Activated naive CD4-positive, alpha-beta T cell treated with anti-CD3 and anti-CD28 coated beads for 36 hours (primary cell): Measurements from ENCODE around the gene OPN5. TPM values are rescaled to one million over a fixed set of nuclear protein-coding genes. Genes with fewer than 3 reads are reported as not detected.

Source experiments
- CTCF ChIA-PET: fragments of 350-600 bp; sonication (Branson Sonifier 250); formaldehyde crosslinking; loops from one replicate; lab custom pipeline; 2021; ENCODE audit warnings: antibody characterized with exemption; lab: Charles Lee
- DNase-seq: peaks from one replicate; pipeline ENCODE4 v3.0.0-alpha.2; 2020
- H3K27ac Mint-ChIP-seq: one replicate; pipeline ENCODE4 v1.8.0; 2021; ENCODE audit warnings: mild to moderate bottlenecking, mixed read lengths
- H3K27me3 Mint-ChIP-seq: one replicate; pipeline ENCODE4 v1.8.0; 2021; ENCODE audit warnings: low read depth, mixed read lengths
- H3K36me3 Mint-ChIP-seq: one replicate; pipeline ENCODE4 v1.8.0; 2021; ENCODE audit warnings: low read depth, mixed read lengths
- H3K4me1 Mint-ChIP-seq: one replicate; pipeline ENCODE4 v1.8.0; 2021; ENCODE audit warnings: low read depth, mixed read lengths
- H3K4me3 Mint-ChIP-seq: one replicate; pipeline ENCODE4 v1.8.0; 2021; ENCODE audit warnings: mild to moderate bottlenecking, moderate library complexity, mixed read lengths
- H3K9me3 Mint-ChIP-seq: one replicate; pipeline ENCODE4 v1.8.0; 2021; ENCODE audit warnings: mixed read lengths
- intact Hi-C: fragments of 100-400 bp; cut with micrococcal nuclease; formaldehyde crosslinking; loops from one replicate; pipeline ENCODE4 v1.15.1; 2023
- total RNA-seq, 2 experiments: library from RNA; stranded (reverse); gene quantifications; one replicate each; pipeline ENCODE4 v1.2.3, GENCODE V29; 2021

The OPN5 gene
- total RNA-seq, 2 experiments from 2014 or later = not detected

- CTCF ChIA-PET = interaction anchor here (0.7 to 2.5 kb wide), 2 partner anchors 21 to 28 kb away, joined by 3 to 10 read pairs; no protein-coding TSS in a partner anchor
- H3K9me3 Mint-ChIP-seq = peaks cover 3% of the 10 kb centered on the region
- H3K36me3 Mint-ChIP-seq = no peaks in the 10 kb centered on the region
- H3K27me3 Mint-ChIP-seq = peaks cover 24% of the 10 kb centered on the region
- no peak for DNase-seq
- H3K27ac Mint-ChIP-seq = no peak overlapping the region
- no peak overlapping the region for H3K4me3 Mint-ChIP-seq
- intact Hi-C loops = no loop called here
- no peaks in the 10 kb centered on the region for H3K4me1 Mint-ChIP-seq
Measured at GRCh38 chr6:47759364-47759763, 22.5 kb upstream of the OPN5 start.

- Mint-ChIP-seq H3K27me3 (peaks cover 19% of the 10 kb centered on the region), H3K9me3 (peaks cover 4% of the 10 kb centered on the region), H3K27ac (no peak overlapping the region), H3K4me1 (no peaks in the 10 kb centered on the region), H3K36me3 (no peaks in the 10 kb centered on the region), H3K4me3 (no peak overlapping the region)
- CTCF ChIA-PET = no interaction called here
- intact Hi-C loops = no loop called here
- DNase-seq = no peak
Measured at GRCh38 chr6:47762502-47762901, 19.3 kb upstream of the OPN5 start.

DNA sequence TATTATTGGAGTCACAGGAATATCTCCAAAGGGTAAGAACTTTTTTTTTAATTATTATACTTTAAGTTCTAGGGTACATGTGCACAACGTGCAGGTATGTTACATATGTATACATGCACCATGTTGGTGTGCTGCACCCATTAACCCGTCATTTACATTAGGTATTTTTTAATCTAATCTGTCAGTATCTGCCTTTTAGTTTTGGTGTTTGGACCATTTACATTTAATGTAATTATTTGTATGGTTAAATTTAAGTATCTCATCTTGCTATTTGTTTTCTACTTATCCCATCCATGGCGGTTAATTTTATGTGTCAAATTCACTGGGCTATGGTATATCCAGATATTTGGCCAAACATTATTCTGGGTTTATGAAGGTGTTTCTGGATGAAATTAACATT lies 15.4 kb upstream of the OPN5 start:
- H3K9me3 Mint-ChIP-seq = peaks cover 4% of the 10 kb centered on the region
- DNase-seq = no peak
- peaks cover 29% of the 10 kb centered on the region for H3K27me3 Mint-ChIP-seq
- no peak overlapping the region for H3K27ac Mint-ChIP-seq
- H3K4me3 Mint-ChIP-seq = no peak overlapping the region
- no peaks in the 10 kb centered on the region for H3K36me3 Mint-ChIP-seq
- intact Hi-C loops = no loop called here
- H3K4me1 Mint-ChIP-seq = peaks cover under 1% of the 10 kb centered on the region
- CTCF ChIA-PET = interaction anchor here (0.7 to 0.9 kb wide), 2 partner anchors 18 to 135 kb away, joined by 3 read pairs; no protein-coding TSS in a partner anchor

DNA sequence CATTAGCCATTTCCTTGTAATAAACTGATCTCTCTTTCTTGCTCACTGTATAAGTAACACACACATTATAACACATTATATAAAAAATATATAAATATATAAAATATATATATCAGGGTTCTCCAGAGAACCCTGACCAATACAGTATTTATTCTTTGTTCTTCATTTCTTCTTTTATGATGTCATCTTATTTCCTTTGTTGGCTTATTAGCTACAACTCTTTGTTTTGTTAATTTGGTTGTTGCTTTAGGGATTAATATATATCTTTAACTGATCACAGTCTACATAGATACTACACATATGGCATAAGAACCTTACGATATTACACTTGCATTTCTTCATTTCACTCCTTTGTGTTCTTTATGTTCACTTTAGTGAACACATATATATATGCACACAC lies 14.7 kb upstream of the OPN5 start:
- Mint-ChIP-seq H3K27me3 (peaks cover 30% of the 10 kb centered on the region), H3K4me1 (peaks cover 5% of the 10 kb centered on the region), H3K27ac (no peak overlapping the region), H3K9me3 (peaks cover 4% of the 10 kb centered on the region), H3K36me3 (no peaks in the 10 kb centered on the region), H3K4me3 (no peak overlapping the region)
- DNase-seq = no peak
- intact Hi-C loops = no loop called here
- CTCF ChIA-PET = interaction anchor here (0.6 to 1.2 kb wide), 2 partner anchors 13 to 132 kb away, joined by 3 to 5 read pairs; no protein-coding TSS in a partner anchor

- no peak for DNase-seq
- intact Hi-C loops = no loop called here
- H3K9me3 Mint-ChIP-seq = peaks cover 4% of the 10 kb centered on the region
- H3K4me3 Mint-ChIP-seq = no peak overlapping the region
- H3K27ac Mint-ChIP-seq = no peak overlapping the region
- CTCF ChIA-PET = no interaction called here
- H3K27me3 Mint-ChIP-seq = peaks cover 26% of the 10 kb centered on the region
- peaks cover 5% of the 10 kb centered on the region for H3K4me1 Mint-ChIP-seq
- no peaks in the 10 kb centered on the region for H3K36me3 Mint-ChIP-seq
Measured at GRCh38 chr6:47769982-47770381, 11.8 kb upstream of the OPN5 start.

GRCh38 chr6:47772359-47772758 lies 9.5 kb upstream of the OPN5 start:
- Mint-ChIP-seq H3K4me1 (peaks cover 5% of the 10 kb centered on the region), H3K9me3 (no peaks in the 10 kb centered on the region), H3K27ac (no peak overlapping the region), H3K4me3 (no peak overlapping the region), H3K27me3 (peaks cover 25% of the 10 kb centered on the region), H3K36me3 (no peaks in the 10 kb centered on the region)
- DNase-seq = no peak
- CTCF ChIA-PET = interaction anchor here (1.3 to 1.7 kb wide), 2 partner anchors 16 to 141 kb away, joined by 4 to 5 read pairs; no protein-coding TSS in a partner anchor
- intact Hi-C loops = no loop called here

GRCh38 chr6:47773005-47773404 lies 8.8 kb upstream of the OPN5 start:
- no peak overlapping the region for H3K27ac Mint-ChIP-seq
- no peak for DNase-seq
- H3K27me3 Mint-ChIP-seq = peaks cover 22% of the 10 kb centered on the region
- no peaks in the 10 kb centered on the region for H3K9me3 Mint-ChIP-seq
- H3K36me3 Mint-ChIP-seq = no peaks in the 10 kb centered on the region
- CTCF ChIA-PET = interaction anchor here (1.3 to 1.7 kb wide), 2 partner anchors 15 to 141 kb away, joined by 4 to 5 read pairs; no protein-coding TSS in a partner anchor
- intact Hi-C loops = no loop called here
- no peak overlapping the region for H3K4me3 Mint-ChIP-seq
- peaks cover 5% of the 10 kb centered on the region for H3K4me1 Mint-ChIP-seq

DNA sequence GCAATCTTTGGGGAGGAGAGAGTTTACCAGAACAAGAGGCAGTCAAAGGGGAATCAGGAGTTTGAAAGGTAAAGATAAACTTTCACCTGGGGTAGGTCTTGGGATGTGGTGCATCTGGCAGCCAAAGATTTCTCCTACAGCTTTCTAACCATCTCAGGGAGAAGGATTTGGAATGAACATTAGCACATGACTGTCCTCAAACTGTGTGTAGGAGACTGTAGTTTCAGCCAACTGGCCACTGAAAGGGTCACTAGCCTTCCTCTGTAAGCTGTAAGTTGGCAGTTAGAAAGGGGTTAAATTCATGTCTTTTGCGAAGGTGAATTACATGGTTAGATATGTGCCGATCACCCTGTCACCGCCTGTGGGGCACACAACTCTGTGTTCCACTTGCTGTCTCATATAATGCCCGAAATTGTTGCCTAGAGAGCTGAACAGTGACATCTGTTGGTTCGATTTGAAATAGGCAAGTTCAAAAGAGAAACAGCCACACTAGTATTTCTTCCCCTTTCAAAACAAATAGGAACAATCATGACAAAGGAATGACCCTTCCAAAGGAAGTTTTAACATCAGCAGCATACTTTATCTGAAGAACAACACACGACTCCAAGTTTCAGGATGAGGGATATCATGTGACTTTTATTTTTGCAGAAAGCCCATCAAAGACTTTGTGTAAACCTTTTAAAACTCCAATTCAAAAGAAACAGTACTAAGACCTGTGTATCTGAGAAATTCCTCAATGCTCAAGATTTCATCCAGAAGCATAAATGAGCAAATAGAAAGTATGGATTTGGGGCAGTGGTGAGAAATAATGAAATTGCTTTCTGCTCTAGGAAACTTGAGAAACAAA lies 1.1 kb upstream of the OPN5 start:
- H3K27ac Mint-ChIP-seq = no peak overlapping the region
- no peaks in the 10 kb centered on the region for H3K9me3 Mint-ChIP-seq
- intact Hi-C loops = loop anchor here (1.0 to 5.0 kb wide), 7 partner anchors 38 to 932 kb away; partner anchors contain the start of gene CD2AP
- CTCF ChIA-PET = interaction anchor here (0.6 to 3.8 kb wide), 20 partner anchors 13 to 373 kb away, joined by 3 to 71 read pairs (median 4); no protein-coding TSS in a partner anchor
- no peak overlapping the region for H3K4me3 Mint-ChIP-seq
- peak; percentile 57 for DNase-seq
- no peaks in the 10 kb centered on the region for H3K36me3 Mint-ChIP-seq
- peaks cover 6% of the 10 kb centered on the region for H3K27me3 Mint-ChIP-seq
- peaks cover 5% of the 10 kb centered on the region for H3K4me1 Mint-ChIP-seq

- intact Hi-C loops = no loop called here
- CTCF ChIA-PET = interaction anchor here (0.6 to 1.9 kb wide), 2 partner anchors 34 to 154 kb away, joined by 5 to 6 read pairs; no protein-coding TSS in a partner anchor
- H3K36me3 Mint-ChIP-seq = no peaks in the 10 kb centered on the region
- no peaks in the 10 kb centered on the region for H3K9me3 Mint-ChIP-seq
- H3K4me3 Mint-ChIP-seq = no peak overlapping the region
- peaks cover 10% of the 10 kb centered on the region for H3K4me1 Mint-ChIP-seq
- no peak for DNase-seq
- H3K27me3 Mint-ChIP-seq = peaks cover 25% of the 10 kb centered on the region
- no peak overlapping the region for H3K27ac Mint-ChIP-seq
Measured at GRCh38 chr6:47785182-47785581, 3.4 kb downstream of the OPN5 start.

DNA sequence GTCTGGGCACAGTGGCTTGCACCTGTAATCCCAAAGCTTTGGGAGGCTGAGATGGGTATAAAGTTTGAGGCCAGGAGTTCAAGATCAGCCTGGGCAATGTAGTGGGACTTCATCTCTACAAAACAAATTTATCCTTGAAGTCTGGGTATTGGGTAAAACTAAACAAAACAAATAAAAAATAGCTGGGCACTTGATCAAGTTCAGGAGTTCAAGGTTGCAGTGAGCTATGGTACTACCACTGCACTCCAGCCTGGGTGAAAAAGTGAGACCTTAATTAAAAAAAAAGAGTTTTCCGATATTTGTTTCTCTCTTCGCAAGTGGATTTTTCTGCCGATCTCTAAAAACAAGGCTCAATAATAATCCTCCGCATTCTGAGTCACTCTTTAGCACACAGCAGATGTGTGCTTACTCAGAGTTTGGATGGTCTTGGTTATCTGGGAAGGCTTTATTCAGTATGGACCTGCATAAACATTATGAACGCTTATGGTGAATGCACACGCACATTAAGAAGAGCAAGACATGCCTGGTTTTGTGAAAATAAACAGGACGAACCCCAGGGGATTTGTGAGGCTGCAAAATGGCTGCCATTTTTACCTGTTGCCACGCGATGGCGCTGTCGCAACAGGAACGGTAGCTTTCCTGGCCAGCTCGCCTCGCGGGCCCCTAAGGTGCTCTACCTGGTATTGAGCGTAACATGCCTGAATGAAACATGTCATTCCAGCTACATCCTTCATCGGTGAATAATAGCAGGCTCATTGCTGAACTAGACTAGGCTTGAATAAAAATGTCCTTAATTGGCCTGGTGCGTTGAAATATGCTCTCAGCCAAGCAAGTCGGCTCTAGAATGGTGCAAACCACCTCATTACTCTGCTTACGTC lies 6.0 kb downstream of the OPN5 start:
- Mint-ChIP-seq H3K4me1 (peaks cover 5% of the 10 kb centered on the region), H3K9me3 (no peaks in the 10 kb centered on the region), H3K4me3 (no peak overlapping the region), H3K36me3 (no peaks in the 10 kb centered on the region), H3K27me3 (peaks cover 30% of the 10 kb centered on the region), H3K27ac (no peak overlapping the region)
- DNase-seq = peak; percentile 70
- CTCF ChIA-PET = interaction anchor here (0.6 to 3.5 kb wide), 21 partner anchors 9 to 1634 kb away, joined by 3 to 23 read pairs (median 3); no protein-coding TSS in a partner anchor
- intact Hi-C loops = loop anchor here (1.0 kb wide), 2 partner anchors 977 to 1622 kb away; no protein-coding TSS in a partner anchor

- Mint-ChIP-seq H3K36me3 (no peaks in the 10 kb centered on the region), H3K4me3 (no peak overlapping the region), H3K27me3 (peaks cover 30% of the 10 kb centered on the region), H3K9me3 (no peaks in the 10 kb centered on the region), H3K4me1 (peaks cover 5% of the 10 kb centered on the region), H3K27ac (no peak overlapping the region)
- DNase-seq = no peak
- CTCF ChIA-PET = interaction anchor here (0.6 to 3.5 kb wide), 10 partner anchors 9 to 1633 kb away, joined by 3 to 23 read pairs (median 4); no protein-coding TSS in a partner anchor
- intact Hi-C loops = loop anchor here (1.0 kb wide), 2 partner anchors 977 to 1622 kb away; no protein-coding TSS in a partner anchor
Measured at GRCh38 chr6:47788498-47788884, 6.7 kb downstream of the OPN5 start.
